Subcutaneous abdominal adipose tissue (tissue), 5 donors: ENCODE data around the gene MEG3.

ENCODE experiments used
- H3K27ac ChIP-seq: one replicate; pipeline ENCODE4 v1.7.0; 2013; ENCODE audit warnings: low read depth, mild to moderate bottlenecking, inconsistent platforms, low read length, moderate library complexity
- H3K27me3 ChIP-seq, 5 donors: one replicate each; pipeline ENCODE4 v1.7.0; 2013; ENCODE audit warnings: low read length in 5 of 5, inconsistent platforms in 1 of 5; ENCODE audit not compliant: control insufficient read depth in 5 of 5, insufficient read depth in 4 of 5
- H3K36me3 ChIP-seq, 5 donors: one replicate each; pipeline ENCODE4 v1.7.0; 2013; ENCODE audit warnings: low read length in 5 of 5; ENCODE audit not compliant: control insufficient read depth in 5 of 5, insufficient read depth in 5 of 5
- H3K4me1 ChIP-seq, 5 donors: one replicate each; pipeline ENCODE4 v1.7.0; 2013; ENCODE audit warnings: low read length in 5 of 5, mild to moderate bottlenecking in 3 of 5, moderate library complexity in 1 of 5; ENCODE audit not compliant: control insufficient read depth in 5 of 5, insufficient read depth in 5 of 5
- H3K4me3 ChIP-seq, 5 donors: one replicate each; pipeline ENCODE4 v1.7.0; 2013; ENCODE audit warnings: low read length in 5 of 5, low read depth in 1 of 5
- H3K9ac ChIP-seq, 5 donors: one replicate each; pipeline ENCODE4 v1.7.0; 2013; ENCODE audit warnings: low read length in 5 of 5, mild to moderate bottlenecking in 4 of 5, moderate library complexity in 3 of 5
- H3K9me3 ChIP-seq, 5 donors: one replicate each; pipeline ENCODE4 v1.7.0; 2013; ENCODE audit warnings: low read length in 5 of 5; ENCODE audit not compliant: control insufficient read depth in 5 of 5
- donor health status: healthy.
- donor health status: healthy.
- donor health status: healthy.
- donor health status: healthy.
- donor health status: healthy.

Gene MEG3

DNA sequence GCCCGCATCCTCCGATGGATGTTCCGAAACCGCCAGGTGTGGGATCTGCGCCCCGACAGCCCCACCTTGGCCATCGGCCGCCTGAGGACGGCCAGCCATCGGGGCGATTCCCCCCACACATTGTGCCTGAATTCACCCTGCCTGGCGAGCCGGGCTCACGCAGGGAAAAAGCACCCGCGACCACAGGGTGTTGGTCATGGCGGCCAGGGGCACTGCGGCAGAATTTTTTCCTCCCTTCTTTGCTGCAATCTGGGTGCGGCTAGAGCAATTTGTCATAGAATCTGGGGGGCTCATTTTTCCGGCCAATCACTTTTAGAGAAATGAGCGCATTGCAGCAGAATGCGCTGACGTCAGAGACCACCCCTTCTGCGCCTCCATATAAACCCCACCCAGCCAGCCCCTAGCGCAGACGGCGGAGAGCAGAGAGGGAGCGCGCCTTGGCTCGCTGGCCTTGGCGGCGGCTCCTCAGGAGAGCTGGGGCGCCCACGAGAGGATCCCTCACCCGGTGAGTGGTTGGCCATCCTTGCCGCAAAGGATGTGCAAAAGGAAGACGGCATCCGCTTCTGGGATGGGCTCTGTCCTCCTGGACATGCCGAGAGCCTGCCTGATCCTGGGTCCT is at the start of gene MEG3:
Gene MEG3, plus strand, starts transcription at position 406 of the 619 bp plus-strand sequence.
- no peak within 1 kb of the TSS for H3K27ac ChIP-seq
- H3K27me3 ChIP-seq = peaks cover 20 to 37% (median 26%) of the 10 kb centered on the region in 5 donors
- H3K4me1 ChIP-seq = peaks cover 0 to 16% (median 3%) of the 10 kb centered on the region in 5 donors
- H3K4me3 ChIP-seq = peak within 1 kb of the TSS in 4 of 5 donors; percentile 51 to 63 (median 58)
- peaks cover 0 to 6% (median 0%) of the 10 kb centered on the region in 5 donors for H3K9me3 ChIP-seq
- H3K36me3 ChIP-seq = no peaks in the 10 kb centered on the region
- H3K9ac ChIP-seq = peak within 1 kb of the TSS in 2 of 5 donors; percentile 19 to 30

DNA sequence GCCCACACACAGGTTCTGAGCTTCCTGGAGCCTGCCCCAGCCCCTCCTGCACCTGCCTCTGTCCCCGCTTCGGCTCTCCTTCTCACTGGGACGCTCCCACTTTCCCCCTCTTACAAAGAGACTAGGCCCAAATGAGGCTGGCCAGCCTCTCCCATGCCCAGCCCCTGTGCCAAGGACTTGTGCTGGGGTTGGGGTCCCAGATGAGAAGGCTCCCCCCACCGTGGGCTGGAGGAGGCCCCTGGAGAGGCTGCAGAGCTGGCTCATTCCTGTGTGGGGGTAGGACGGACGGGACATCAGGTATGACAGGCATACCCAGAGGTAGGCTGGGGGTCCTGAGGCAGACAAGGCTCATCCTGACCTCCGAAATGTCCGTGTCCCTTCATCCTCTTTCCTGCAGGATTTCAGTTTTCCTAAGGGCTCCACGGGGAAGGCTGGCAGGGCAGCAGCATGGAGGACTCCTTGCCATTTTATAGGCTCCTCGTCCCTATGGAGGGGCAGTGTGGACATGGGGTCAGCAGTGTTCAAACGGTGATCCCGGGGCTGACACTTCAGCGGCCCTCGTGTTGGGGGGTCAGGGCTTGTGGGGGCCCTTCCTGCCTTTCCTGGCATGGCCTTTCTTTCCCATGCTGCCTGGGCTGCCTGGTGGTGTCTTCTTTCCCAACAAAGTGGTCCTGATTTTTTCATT is 49.1 kb upstream of the MEG3 start:
- Histone ChIP-seq H3K4me1 (no peaks in the 10 kb centered on the region), H3K4me3 (no peak overlapping the region), H3K27ac (no peak overlapping the region), H3K27me3 (peaks cover 0 to 16% (median 6%) of the 10 kb centered on the region in 5 donors), H3K36me3 (no peaks in the 10 kb centered on the region), H3K9me3 (peaks cover 0 to 3% (median under 1%) of the 10 kb centered on the region in 5 donors), H3K9ac (no peak overlapping the region)

DNA sequence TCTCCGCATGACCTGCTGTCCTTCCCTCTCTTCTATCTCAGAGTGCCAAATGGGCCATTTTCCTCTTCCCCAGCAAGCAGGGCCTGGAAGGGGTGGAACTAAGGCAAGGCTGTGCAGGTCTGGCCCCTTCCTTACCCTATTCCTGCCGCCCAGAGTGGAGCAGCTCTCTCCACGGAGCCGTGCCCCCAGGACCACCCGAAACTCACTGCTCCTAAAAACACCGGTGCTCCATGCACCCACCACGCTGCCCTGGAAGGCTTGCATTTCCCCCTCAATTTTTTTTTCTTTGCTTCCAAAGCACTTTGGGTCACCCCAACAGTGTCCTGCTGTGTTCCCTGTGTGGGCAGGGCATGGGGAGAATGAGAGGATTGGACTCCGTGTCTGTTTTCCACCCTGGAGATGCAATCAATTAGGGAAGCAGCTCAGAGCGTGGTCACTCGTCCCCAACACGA is 48.5 kb upstream of the MEG3 start:
- Histone ChIP-seq H3K9me3 (no peaks in the 10 kb centered on the region), H3K4me1 (no peaks in the 10 kb centered on the region), H3K27me3 (peaks cover 0 to 16% (median 6%) of the 10 kb centered on the region in 5 donors), H3K27ac (no peak overlapping the region), H3K4me3 (no peak overlapping the region), H3K9ac (no peak overlapping the region), H3K36me3 (no peaks in the 10 kb centered on the region)

DNA sequence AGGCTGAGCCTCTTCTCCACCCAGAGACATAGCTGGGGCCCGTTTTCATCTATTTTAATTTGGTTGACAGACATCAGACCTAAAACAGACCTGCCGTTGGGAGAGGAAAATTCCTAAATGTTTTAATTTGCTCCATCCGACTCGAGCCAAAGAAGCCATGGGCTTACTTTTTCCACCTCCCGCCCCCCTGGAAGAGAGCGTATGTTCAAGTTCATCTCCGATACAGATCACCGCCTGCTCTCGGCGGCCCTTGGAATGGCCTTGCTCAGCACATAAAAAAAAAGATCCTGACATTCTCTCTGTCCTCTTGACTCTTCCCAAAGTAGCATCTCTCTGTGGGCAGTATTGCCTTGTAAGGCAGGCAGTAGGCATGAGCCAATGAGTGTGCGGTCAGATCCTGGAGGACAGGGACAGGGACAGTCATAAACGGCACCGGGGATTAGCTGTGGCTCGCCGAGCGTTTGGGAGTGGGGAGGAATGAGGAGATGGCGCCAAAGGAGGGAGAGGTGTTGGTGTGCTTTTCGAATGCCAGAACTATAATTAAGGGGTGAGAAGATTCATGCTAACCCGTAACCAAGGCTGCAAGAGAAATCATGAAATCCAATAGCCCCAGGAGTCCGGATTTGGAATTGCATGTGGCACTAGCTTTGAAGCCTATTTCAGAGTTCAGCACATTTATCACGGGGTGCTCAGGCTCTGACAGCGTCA is 47.9 kb upstream of the MEG3 start:
- H3K27ac ChIP-seq = no peak overlapping the region
- H3K27me3 ChIP-seq = peaks cover 0 to 14% (median 5%) of the 10 kb centered on the region in 5 donors
- no peaks in the 10 kb centered on the region for H3K36me3 ChIP-seq
- H3K9me3 ChIP-seq = no peaks in the 10 kb centered on the region
- H3K4me3 ChIP-seq = no peak overlapping the region
- H3K4me1 ChIP-seq = no peaks in the 10 kb centered on the region
- H3K9ac ChIP-seq = no peak overlapping the region

DNA sequence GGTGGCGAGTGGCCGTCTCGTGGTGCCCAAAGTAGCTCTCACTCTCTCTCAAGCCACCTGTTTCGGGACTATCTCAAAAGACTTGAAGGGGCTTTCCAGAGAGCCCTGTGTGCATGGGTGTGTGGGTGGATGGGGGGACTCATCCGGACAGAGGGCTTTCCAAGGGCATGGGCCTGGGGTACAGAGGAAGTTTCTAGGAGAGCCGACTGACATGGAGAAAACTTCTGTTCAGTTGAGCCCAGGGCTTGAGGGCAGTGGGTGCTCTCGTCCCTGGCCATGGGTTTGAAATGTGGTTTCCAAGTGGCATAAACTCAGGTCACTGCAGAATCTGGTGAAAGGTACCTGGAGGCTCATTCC is 47.4 kb upstream of the MEG3 start:
- Histone ChIP-seq H3K4me3 (no peak overlapping the region), H3K9me3 (no peaks in the 10 kb centered on the region), H3K27ac (no peak overlapping the region), H3K27me3 (peaks cover 0 to 14% (median 3%) of the 10 kb centered on the region in 5 donors), H3K36me3 (no peaks in the 10 kb centered on the region), H3K4me1 (no peaks in the 10 kb centered on the region), H3K9ac (no peak overlapping the region)

DNA sequence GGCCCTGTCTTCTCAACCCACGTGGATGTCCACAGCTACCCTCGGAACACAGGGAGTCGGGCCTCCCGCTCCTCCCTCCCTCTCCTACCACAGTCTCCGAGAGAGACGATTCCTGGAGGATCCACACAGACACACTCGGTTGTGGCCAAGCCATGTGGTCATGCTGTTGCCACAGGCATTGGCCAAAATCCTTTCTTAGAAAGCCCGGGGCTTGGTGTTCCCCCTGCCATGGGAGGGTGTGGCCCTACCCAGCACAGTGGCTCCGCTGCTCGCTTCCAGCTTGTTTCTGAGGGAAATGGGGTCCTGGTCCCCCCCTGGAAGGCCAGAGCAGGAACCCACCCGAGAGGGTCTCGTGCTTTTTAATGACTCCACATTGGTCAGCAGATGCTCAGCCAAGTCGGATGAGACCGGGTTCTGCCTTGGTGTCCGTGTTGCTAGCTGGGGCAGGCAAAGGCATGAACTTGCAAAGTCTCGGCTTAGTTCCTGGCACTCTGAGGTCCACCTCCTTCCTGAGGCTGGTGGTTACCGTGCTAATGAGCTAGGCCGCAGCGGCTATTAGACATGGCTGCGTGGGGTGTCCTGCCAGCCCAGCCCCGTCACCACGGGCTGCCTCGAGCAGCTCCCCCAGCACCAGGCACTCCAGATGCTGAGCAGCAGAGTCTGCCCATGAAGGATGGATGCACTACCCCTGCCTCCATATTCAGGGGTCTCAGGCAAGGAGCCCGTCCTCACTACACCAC is 46.8 kb upstream of the MEG3 start:
- Histone ChIP-seq H3K36me3 (no peaks in the 10 kb centered on the region), H3K4me3 (no peak overlapping the region), H3K27me3 (peaks cover 0 to 14% (median 3%) of the 10 kb centered on the region in 5 donors), H3K4me1 (no peaks in the 10 kb centered on the region), H3K9me3 (no peaks in the 10 kb centered on the region), H3K27ac (no peak overlapping the region), H3K9ac (no peak overlapping the region)

DNA sequence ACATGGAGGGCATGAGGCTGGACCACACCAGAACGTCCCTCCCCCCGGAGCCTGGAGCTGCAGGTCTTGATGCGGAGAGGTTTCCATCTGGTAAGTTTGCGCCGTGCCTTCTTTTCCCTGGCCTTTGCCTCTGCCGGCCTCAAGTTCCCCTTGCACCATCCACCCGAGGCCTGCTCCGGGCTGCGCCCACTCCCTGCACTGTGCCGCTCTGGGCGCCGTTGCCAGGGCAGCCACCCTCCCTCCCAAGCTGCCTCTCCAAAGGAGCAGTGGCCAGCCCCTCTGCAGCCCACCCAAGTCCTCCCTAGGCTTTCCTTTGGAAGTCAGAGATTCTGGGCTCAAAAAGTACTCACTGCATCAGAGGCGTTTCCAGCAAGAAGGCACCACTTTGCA is 46.2 kb upstream of the MEG3 start:
- no peaks in the 10 kb centered on the region for H3K9me3 ChIP-seq
- H3K4me3 ChIP-seq = no peak overlapping the region
- no peaks in the 10 kb centered on the region for H3K4me1 ChIP-seq
- H3K9ac ChIP-seq = no peak overlapping the region
- H3K36me3 ChIP-seq = no peaks in the 10 kb centered on the region
- peaks cover 0 to 14% (median 3%) of the 10 kb centered on the region in 5 donors for H3K27me3 ChIP-seq
- H3K27ac ChIP-seq = no peak overlapping the region

DNA sequence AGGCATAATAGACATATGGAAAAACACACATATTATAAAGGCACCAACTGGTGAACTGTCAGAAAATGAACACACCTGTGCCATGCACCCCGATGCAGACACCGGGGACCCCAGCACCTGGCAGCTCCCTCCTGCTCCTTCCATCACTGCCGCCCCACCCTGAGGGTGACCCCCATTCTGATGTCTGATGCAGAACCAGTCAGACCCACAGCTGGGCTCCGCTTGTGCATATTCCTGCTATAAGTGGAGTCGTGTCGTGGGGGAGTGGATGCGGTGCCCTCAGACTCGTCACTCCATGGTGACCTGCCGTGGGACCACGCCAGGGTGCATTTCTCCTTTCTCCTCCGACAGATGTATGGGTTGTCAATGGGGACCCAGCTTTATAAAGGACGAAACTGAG is 45.7 kb upstream of the MEG3 start:
- no peaks in the 10 kb centered on the region for H3K36me3 ChIP-seq
- H3K27ac ChIP-seq = no peak overlapping the region
- H3K9me3 ChIP-seq = no peaks in the 10 kb centered on the region
- H3K27me3 ChIP-seq = peaks cover 0 to 14% (median 3%) of the 10 kb centered on the region in 5 donors
- no peaks in the 10 kb centered on the region for H3K4me1 ChIP-seq
- H3K9ac ChIP-seq = no peak overlapping the region
- no peak overlapping the region for H3K4me3 ChIP-seq

DNA sequence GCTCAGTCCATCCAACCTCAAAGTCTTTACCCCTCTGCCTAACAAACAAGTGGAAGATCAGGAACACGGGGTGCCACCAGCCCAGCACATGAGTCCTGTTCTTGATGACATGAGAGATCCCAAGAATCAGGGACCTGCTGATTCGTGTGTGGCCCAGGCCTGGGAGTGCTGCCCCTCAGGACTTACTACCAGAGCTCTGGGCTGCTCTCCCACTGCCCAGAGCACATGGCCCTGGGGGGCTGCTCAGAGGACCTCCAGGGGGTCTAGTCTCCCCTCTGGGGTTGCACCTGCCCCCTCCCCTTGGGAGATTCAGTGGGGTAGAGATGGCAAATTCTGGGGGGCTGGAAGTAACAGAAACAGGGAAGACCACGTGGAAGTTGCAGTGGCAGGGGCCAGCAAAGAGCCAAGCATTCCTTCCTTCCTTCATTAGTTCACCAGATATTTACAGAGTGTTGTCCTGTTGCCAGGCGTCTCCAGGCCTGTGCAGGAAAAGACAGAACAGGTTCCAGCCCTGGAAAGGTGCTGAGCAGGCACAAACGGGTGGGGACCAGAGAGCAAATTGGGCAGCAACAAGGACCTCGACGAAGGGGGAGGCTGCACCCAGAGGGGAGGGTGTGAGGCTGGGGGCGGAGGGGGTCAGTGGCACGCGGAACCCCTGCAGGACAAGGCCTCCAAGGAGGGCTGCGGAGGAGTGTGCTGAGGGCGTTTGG is 45.1 kb upstream of the MEG3 start:
- Histone ChIP-seq H3K27ac (no peak overlapping the region), H3K27me3 (peaks cover 0 to 14% (median 0%) of the 10 kb centered on the region in 5 donors), H3K36me3 (no peaks in the 10 kb centered on the region), H3K9ac (no peak overlapping the region), H3K4me3 (no peak overlapping the region), H3K9me3 (no peaks in the 10 kb centered on the region), H3K4me1 (no peaks in the 10 kb centered on the region)
